ENCODE data around the gene FOXL2NB.

DNA sequence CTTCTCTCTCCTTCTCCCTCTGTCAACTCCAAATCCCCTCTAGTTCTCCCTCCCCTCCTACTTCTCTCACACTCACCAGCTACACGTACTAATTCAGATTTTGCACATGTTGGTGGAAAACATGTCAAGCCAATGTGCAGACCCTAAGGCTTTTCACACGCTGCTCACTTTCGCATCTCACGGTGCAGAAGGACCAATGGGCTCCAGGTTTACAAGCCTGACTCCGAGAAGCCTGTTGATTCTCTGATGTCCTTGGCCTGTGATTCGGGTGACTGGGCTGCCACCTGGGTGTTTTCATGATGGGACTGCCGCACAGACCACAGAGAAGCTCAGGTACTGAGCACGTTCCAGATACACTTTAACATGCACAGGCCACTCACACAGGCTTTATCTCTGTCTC, 3.7 kb downstream of the FOXL2NB start:
- no peak for TF ChIP-seq CTCF (IDR thresholded peaks at IDR 0.05; ENCODE audit: insufficient read depth, low read depth, low read length)
- no peak for TF ChIP-seq EZH2 (IDR thresholded peaks at IDR 0.05; ENCODE audit: insufficient read depth, low read length)

Measured in astrocyte (in vitro differentiated cells and primary cell).